Activated naive CD4-positive, alpha-beta T cell treated with anti-CD3 and anti-CD28 coated beads for 36 hours (primary cell): ENCODE data around the gene FCN2. TPM values are rescaled to one million over a fixed set of nuclear protein-coding genes. Genes with fewer than 3 reads are reported as not detected.

ENCODE experiments used
- CTCF ChIA-PET: fragments of 350-600 bp; sonication (Branson Sonifier 250); formaldehyde crosslinking; loops from one replicate; lab custom pipeline; 2021; ENCODE audit warnings: antibody characterized with exemption; lab: Charles Lee
- DNase-seq: peaks from one replicate; pipeline ENCODE4 v3.0.0-alpha.2; 2020
- H3K27ac Mint-ChIP-seq: one replicate; pipeline ENCODE4 v1.8.0; 2021; ENCODE audit warnings: mild to moderate bottlenecking, mixed read lengths
- H3K27me3 Mint-ChIP-seq: one replicate; pipeline ENCODE4 v1.8.0; 2021; ENCODE audit warnings: low read depth, mixed read lengths
- H3K36me3 Mint-ChIP-seq: one replicate; pipeline ENCODE4 v1.8.0; 2021; ENCODE audit warnings: low read depth, mixed read lengths
- H3K4me1 Mint-ChIP-seq: one replicate; pipeline ENCODE4 v1.8.0; 2021; ENCODE audit warnings: low read depth, mixed read lengths
- H3K4me3 Mint-ChIP-seq: one replicate; pipeline ENCODE4 v1.8.0; 2021; ENCODE audit warnings: mild to moderate bottlenecking, moderate library complexity, mixed read lengths
- H3K9me3 Mint-ChIP-seq: one replicate; pipeline ENCODE4 v1.8.0; 2021; ENCODE audit warnings: mixed read lengths
- intact Hi-C: fragments of 100-400 bp; cut with micrococcal nuclease; formaldehyde crosslinking; loops from one replicate; pipeline ENCODE4 v1.15.1; 2023
- total RNA-seq, 2 experiments: library from RNA; stranded (reverse); gene quantifications; one replicate each; pipeline ENCODE4 v1.2.3, GENCODE V29; 2021

Gene FCN2
- total RNA-seq, 2 experiments from 2014 or later, result not detected

DNA sequence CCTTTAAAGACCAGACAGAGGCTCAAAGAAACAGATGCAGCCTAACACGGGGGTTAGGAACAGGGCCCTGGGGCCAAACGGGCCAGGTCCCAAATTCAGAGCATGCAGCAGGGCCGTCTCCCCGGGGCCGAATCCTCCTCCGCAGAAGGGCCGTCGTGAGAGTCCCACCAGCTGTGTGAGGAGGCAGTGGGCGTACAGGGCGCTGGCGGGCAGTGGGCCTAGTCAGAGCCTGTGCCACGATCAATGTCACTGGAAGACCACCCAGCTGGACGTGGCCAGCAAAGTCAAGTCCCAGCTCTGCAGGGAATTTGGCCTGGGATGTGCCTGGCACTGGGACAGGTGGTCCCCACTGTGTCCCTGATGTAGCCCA, 15.8 kb upstream of the FCN2 start:
- Mint-ChIP-seq H3K27me3 (peaks cover 3% of the 10 kb centered on the region), H3K9me3 (peaks cover 1% of the 10 kb centered on the region), H3K36me3 (no peaks in the 10 kb centered on the region), H3K4me3 (no peak overlapping the region), H3K27ac (no peak overlapping the region), H3K4me1 (no peaks in the 10 kb centered on the region)
- intact Hi-C loops, result no loop called here
- DNase-seq, result no peak
- CTCF ChIA-PET, result no interaction called here

DNA sequence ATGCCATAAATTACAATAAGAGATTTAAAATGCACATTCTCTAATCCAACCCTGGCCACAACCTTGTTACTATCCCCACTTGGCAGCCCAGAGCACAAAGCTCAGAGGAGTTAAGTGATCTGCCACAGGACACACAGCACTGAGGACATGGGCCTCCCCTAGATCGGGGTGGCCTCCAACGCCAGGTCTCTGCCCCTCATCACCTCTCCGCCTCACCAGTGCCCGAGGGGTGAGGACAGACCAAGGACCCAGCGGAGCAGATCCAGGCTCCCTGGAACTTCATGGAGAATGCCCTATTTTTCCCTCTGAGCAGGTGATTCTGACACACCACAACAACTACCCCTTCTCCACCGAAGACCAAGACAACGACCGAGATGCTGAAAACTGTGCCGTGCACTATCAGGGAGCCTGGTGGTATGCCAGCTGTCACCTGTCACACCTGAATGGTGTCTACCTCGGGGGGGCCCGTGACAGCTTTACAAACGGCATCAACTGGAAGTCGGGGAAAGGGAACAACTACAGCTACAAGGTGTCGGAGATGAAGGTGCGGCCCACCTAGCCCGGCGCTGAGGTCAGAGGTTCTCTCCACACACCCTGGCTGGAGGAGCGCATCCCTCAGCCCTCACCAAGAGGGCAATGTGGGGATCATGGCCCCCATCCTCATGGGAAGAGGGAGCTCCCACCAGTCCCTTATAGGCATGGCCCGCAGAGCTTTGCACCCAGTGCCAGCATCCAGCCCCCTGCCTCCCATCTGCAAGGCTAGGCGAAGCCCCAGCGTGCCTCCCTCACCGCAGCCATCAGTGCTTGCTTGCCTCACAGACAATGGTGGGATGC, 12.5 kb upstream of the FCN2 start:
- no peak overlapping the region for H3K4me3 Mint-ChIP-seq
- H3K27me3 Mint-ChIP-seq, result peaks cover 1% of the 10 kb centered on the region
- intact Hi-C loops, result no loop called here
- CTCF ChIA-PET, result no interaction called here
- H3K4me1 Mint-ChIP-seq, result no peaks in the 10 kb centered on the region
- no peak overlapping the region for H3K27ac Mint-ChIP-seq
- H3K36me3 Mint-ChIP-seq, result no peaks in the 10 kb centered on the region
- H3K9me3 Mint-ChIP-seq, result no peaks in the 10 kb centered on the region
- no peak for DNase-seq

DNA sequence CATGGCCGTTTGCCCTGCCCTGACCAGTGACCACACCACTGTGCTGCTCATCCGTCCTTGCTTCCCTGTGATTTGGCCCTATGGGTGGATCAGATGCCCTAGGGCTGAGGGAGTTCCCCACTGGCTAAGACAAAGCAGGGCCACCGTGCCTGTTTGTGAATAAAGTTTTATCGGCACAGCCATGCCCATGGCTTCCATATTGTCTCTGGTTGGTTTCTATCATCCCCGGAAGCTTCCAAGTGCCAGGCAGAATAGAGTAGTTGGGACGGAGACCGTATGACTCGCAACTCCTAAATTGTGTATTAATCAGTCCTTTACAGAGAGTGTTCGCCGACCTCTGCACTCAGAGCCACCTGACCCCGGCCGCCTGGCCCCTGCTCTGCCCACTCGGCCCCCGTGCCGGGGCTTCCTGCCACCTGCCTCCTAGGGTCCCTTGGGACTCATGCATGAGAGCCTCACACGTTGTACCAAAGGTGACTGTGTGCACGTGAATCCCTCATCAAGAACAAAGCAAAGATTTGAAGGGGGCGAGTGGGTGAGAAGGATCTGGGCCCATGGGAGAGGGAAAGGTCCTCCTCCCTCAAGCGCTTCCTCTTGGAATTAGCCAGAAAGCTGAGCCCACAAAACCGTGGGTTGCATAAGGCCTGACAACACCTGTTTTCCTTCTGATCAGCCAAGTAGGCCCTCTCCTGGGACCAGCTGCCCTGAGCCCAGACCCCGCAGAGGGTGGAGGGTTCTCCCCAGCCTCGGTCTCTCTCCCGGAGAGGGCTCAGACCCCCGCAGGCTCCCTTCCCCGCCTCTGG, 11.7 kb upstream of the FCN2 start:
- no peaks in the 10 kb centered on the region for H3K4me1 Mint-ChIP-seq
- CTCF ChIA-PET, result no interaction called here
- intact Hi-C loops, result no loop called here
- H3K4me3 Mint-ChIP-seq, result no peak overlapping the region
- no peak for DNase-seq
- H3K27ac Mint-ChIP-seq, result no peak overlapping the region
- no peaks in the 10 kb centered on the region for H3K36me3 Mint-ChIP-seq
- H3K27me3 Mint-ChIP-seq, result peaks cover 1% of the 10 kb centered on the region
- no peaks in the 10 kb centered on the region for H3K9me3 Mint-ChIP-seq

DNA sequence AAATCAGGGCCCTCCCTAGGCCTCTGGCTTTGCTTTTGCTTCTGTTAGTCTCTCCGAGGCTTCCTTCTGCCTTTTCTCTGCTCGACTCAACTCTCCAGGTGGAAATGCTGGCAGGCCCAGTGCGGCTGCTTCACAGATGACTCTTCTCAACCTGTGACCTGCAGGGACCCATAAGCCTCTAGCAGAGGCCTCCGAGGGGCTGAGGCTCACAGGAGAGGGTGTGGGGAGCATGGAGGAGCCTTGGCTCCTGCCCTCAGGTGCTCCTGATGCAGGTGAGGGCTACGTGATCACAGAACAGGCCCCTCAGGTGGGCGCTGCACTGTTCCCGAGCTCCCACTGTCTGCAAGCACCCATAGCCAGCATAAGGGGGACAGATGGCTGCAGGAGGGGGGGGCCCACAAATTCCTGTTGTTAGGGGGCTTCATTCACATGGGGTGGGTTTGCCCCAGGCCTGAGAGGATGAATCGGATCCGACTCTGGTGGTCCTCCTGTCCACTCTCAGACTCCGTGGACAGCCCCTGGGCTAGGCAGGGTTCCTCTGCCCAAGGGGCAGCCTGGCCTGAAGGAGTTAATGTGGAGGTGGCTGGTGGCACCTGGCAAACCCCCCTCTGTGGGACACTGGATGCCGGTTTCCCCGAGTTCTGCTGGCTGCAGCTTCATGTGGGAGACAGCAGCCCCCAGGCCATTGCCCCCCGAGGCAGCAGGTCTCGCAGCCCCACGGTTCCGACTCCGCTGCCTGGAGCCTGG, 10.9 kb upstream of the FCN2 start:
- DNase-seq, result no peak
- no peaks in the 10 kb centered on the region for H3K9me3 Mint-ChIP-seq
- H3K36me3 Mint-ChIP-seq, result no peaks in the 10 kb centered on the region
- no peak overlapping the region for H3K27ac Mint-ChIP-seq
- H3K27me3 Mint-ChIP-seq, result peaks cover 1% of the 10 kb centered on the region
- intact Hi-C loops, result no loop called here
- CTCF ChIA-PET, result no interaction called here
- H3K4me3 Mint-ChIP-seq, result no peak overlapping the region
- H3K4me1 Mint-ChIP-seq, result no peaks in the 10 kb centered on the region

DNA sequence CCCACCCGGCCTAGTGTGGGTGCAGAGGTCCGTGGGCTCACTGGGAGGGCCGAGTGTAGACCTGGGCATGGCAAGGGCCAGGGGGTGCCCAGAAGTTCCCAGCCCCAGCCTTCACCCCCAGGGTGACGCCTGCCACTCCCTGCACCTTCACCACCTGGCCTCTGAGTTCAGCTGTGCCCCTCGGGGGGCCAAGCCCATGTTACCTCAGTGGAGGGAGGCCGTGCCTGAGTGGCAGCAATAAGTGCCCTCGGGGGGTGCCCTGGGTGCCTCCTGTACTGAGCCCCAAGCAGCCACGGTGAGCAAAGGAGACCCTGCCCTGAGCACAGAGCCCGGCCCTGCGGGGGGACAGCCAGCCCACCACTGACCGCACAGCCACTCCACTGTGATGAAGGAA, 10.3 kb upstream of the FCN2 start:
- no peaks in the 10 kb centered on the region for H3K9me3 Mint-ChIP-seq
- CTCF ChIA-PET, result no interaction called here

DNA sequence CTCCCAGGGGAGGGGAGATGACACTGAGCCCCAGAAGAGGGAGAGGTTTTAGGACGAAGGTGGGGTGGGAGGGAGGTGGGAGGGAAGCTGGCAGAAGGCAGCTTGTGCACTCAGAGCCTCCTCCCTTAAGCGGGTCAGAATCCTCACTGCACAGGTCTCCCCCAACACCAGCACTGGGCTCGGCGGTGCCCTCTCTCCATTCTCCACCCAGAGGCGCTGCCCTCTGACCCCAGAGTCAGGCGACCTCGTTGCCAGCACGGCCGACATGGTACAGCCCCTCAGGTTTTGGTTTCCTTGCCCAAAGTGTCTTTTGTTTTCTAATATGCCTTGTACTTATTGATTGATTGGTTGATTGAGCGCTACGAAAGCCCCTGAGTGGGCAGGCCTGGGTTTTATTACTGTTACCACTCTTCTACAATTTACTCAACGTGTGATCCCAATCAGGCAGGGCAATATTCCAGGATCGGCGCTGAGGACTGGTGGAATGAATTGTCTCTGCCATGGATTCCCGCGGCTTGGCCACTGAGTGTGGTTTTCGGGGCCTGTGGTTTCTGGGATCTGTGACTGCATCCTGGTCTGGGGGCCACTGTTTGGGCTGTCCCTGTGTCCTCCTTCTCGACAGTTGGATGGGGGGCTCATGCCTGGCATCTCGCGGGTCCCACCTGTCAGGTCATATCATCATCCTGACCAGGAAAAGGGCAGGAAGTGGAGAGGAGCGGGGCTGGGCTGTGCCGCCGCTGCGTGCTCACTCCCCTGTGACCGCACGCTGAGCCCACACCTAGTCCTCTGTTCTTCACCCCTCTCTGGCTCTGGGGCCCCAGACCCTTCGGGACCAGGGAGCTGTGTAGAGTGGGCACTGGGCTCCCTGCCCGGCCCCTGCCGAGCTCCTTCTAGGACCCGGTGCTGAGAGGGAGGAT, 9.6 kb upstream of the FCN2 start:
- no peaks in the 10 kb centered on the region for H3K4me1 Mint-ChIP-seq
- peaks cover 1% of the 10 kb centered on the region for H3K27me3 Mint-ChIP-seq
- H3K4me3 Mint-ChIP-seq, result no peak overlapping the region
- DNase-seq, result no peak
- H3K36me3 Mint-ChIP-seq, result no peaks in the 10 kb centered on the region
- CTCF ChIA-PET, result interaction anchor here (0.6 kb wide), 1 partner anchor 46 kb away, joined by 3 read pairs; no protein-coding TSS in a partner anchor
- H3K9me3 Mint-ChIP-seq, result no peaks in the 10 kb centered on the region
- intact Hi-C loops, result no loop called here
- no peak overlapping the region for H3K27ac Mint-ChIP-seq

More for the DNA sequence above, 10.3 kb upstream of the FCN2 start:
- Mint-ChIP-seq H3K4me3 (no peak overlapping the region), H3K36me3 (no peaks in the 10 kb centered on the region), H3K27me3 (peaks cover 1% of the 10 kb centered on the region), H3K27ac (no peak overlapping the region), H3K4me1 (no peaks in the 10 kb centered on the region)
- DNase-seq, result no peak
- intact Hi-C loops, result no loop called here

DNA sequence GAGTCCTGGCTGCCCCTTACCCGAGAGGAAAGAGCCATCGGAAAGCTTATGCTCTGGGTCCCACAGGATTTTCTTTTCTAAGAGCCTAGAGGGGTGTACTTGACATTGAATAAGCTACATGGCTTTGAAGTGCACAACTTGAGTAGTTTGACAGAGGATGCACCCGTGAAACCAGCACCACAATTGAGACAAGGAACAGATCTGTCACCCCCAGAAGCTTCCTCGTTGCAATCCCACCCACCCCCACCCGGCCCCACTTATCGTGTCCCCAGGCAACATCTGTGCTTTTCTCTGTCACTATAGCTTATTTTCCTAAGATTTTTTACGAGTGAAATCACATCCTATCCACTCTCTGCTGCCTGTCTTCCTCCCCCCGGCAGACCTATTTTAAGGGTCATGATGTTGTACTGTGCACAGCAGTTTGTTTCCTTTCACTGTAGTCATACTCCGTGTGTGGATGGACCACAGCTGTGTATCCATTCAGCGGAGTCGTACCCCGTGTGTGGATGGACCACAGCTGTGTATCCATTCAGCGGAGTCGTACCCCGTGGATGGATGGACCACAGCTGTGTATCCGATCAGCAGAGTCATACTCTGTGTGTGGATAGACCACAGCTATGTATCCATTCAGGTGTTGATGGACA, 8.8 kb upstream of the FCN2 start:
- no peaks in the 10 kb centered on the region for H3K4me1 Mint-ChIP-seq
- no peak for DNase-seq
- no peaks in the 10 kb centered on the region for H3K36me3 Mint-ChIP-seq
- intact Hi-C loops, result no loop called here
- H3K4me3 Mint-ChIP-seq, result no peak overlapping the region
- CTCF ChIA-PET, result interaction anchor here (0.6 kb wide), 1 partner anchor 45 kb away, joined by 3 read pairs; no protein-coding TSS in a partner anchor
- H3K27ac Mint-ChIP-seq, result no peak overlapping the region
- H3K27me3 Mint-ChIP-seq, result peaks cover 1% of the 10 kb centered on the region
- H3K9me3 Mint-ChIP-seq, result no peaks in the 10 kb centered on the region

DNA sequence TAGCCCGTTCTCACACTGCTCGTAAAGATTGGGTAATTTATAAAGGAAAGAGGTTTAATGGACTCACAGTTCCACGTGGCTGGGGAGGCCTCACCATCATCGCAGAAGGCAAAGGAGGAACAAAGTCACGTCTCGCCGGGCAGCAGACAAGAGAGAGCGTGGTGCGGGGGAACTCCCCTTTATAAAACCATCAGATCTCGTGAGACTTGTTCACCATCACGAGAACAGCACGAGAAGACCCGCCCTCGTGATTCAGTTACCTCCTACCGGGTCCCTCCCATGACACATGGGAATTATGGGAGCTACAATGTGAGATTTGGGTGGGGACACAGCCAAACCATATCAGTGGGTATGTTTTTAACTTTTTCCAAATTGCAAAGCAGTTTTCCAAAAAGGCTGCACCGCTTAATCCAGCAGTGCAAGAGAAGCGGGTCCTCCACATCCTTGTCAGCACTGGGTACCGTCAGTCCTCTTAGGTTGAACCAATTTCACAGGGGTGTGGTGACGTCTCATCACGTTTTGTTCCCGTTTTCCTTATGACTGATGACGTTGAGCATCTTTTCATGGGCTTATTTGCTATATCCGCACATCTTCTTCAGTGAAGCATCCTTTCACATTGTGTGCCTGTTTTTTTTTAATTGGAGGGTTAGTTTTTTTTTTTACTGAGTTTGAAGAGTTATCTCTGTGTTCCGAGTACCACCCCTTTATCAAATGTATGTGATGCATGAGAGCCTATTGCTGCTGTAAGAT, 8.0 kb upstream of the FCN2 start:
- DNase-seq, result no peak
- Mint-ChIP-seq H3K27ac (no peak overlapping the region), H3K27me3 (peaks cover 3% of the 10 kb centered on the region), H3K36me3 (no peaks in the 10 kb centered on the region), H3K4me1 (no peaks in the 10 kb centered on the region), H3K9me3 (no peaks in the 10 kb centered on the region), H3K4me3 (no peak overlapping the region)
- CTCF ChIA-PET, result no interaction called here
- intact Hi-C loops, result no loop called here

DNA sequence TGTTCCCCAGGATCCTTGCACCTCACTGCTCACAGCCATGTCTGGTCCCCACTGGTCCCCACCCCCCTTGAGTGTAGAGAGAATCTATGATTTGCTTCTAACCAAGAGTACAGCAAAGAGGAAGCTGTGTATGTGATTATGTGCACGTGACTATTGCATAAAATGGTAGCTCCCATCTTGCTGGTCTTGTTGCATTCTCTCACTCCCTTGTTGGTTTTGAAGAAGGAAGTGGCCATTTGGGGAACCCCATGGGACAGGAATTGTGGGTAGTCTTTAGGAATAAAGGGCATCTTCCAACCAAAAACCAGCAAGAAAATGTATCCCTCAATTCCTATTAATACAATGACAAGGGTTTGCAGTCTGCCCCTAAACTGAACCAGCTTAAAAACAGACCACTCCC, 5.2 kb upstream of the FCN2 start:
- CTCF ChIA-PET, result no interaction called here
- no peaks in the 10 kb centered on the region for H3K9me3 Mint-ChIP-seq
- no peak overlapping the region for H3K27ac Mint-ChIP-seq
- H3K4me3 Mint-ChIP-seq, result no peak overlapping the region
- no peak for DNase-seq
- H3K36me3 Mint-ChIP-seq, result no peaks in the 10 kb centered on the region
- H3K27me3 Mint-ChIP-seq, result peaks cover 5% of the 10 kb centered on the region
- no peaks in the 10 kb centered on the region for H3K4me1 Mint-ChIP-seq
- intact Hi-C loops, result no loop called here

DNA sequence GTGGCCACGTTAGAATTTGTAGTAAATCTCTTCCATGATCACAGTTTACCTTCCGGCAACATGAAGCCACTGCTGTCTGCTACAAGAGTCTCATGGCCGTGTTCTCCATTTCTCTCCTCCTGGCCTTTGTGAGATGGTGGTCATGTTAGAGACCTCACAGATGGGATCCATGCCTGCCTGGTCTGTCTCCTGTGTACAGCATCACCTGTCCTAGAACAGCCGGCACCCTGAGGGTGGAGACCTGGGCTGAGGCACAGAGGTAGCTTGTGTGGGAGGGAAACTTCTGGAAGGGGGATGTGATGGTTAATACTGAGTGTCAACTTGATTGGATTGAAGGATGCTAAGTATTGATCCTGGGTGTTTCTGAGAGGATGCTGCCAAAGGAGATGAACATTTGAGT, 3.1 kb upstream of the FCN2 start:
- H3K27ac Mint-ChIP-seq, result no peak overlapping the region
- no peak overlapping the region for H3K4me3 Mint-ChIP-seq
- CTCF ChIA-PET, result no interaction called here
- DNase-seq, result no peak
- no peaks in the 10 kb centered on the region for H3K36me3 Mint-ChIP-seq
- intact Hi-C loops, result no loop called here
- no peaks in the 10 kb centered on the region for H3K9me3 Mint-ChIP-seq
- H3K27me3 Mint-ChIP-seq, result peaks cover 3% of the 10 kb centered on the region
- no peaks in the 10 kb centered on the region for H3K4me1 Mint-ChIP-seq
